Measurements from ENCODE around the gene CHCHD6. TPM values are rescaled to one million over a fixed set of nuclear protein-coding genes. Genes with fewer than 3 reads are reported as not detected.

Gene CHCHD6
- total and polyA plus RNA-seq, 4 donors: 22.5 to 70.2 (median 49.7) TPM

- Histone ChIP-seq H3K4me3 (ENCODE audit: low read depth, low read length) (no peak overlapping the region), H3K36me3 (ENCODE audit: control insufficient read depth, insufficient read depth, low read length) (no peaks in the 10 kb centered on the region), H3K27me3 (ENCODE audit: control insufficient read depth, insufficient read depth, low read length) (peaks cover 8% of the 10 kb centered on the region), H3K4me1 (ENCODE audit: control insufficient read depth, insufficient read depth, low read length) (peaks cover 35% of the 10 kb centered on the region), H3K27ac (ENCODE audit: low read depth, low read length) (no peak overlapping the region), H3K9me3 (ENCODE audit: control insufficient read depth, insufficient read depth, low read length) (no peaks in the 10 kb centered on the region)
- WGBS (ENCODE audit: insufficient coverage): 66% methylated on average over 5 of the region's 11 CpGs
- DNase-seq (ENCODE audit: low read depth in 4 of 6, low spot score in 6 of 6): no peak
These were observed 24.0 kb upstream of the CHCHD6 start for GRCh38 chr3:126679831-126680666.

GRCh38 chr3:126680667-126681055, 23.4 kb upstream of the CHCHD6 start:
- 85% methylated on average over 2 of the region's 4 CpGs for WGBS (ENCODE audit: insufficient coverage)

GRCh38 chr3:126682009-126682408, 22.0 kb upstream of the CHCHD6 start:
- WGBS (ENCODE audit: insufficient coverage): 80% methylated on average over 2 of the region's 2 CpGs
- no peak for DNase-seq (ENCODE audit: low read depth in 4 of 6, low spot score in 6 of 6)
- Histone ChIP-seq H3K27me3 (ENCODE audit: control insufficient read depth, insufficient read depth, low read length) (peaks cover 8% of the 10 kb centered on the region), H3K36me3 (ENCODE audit: control insufficient read depth, insufficient read depth, low read length) (no peaks in the 10 kb centered on the region), H3K9me3 (ENCODE audit: control insufficient read depth, insufficient read depth, low read length) (no peaks in the 10 kb centered on the region), H3K27ac (ENCODE audit: low read depth, low read length) (no peak overlapping the region), H3K4me3 (ENCODE audit: low read depth, low read length) (no peak overlapping the region), H3K4me1 (ENCODE audit: control insufficient read depth, insufficient read depth, low read length) (peaks cover 35% of the 10 kb centered on the region)

More at GRCh38 chr3:126680667-126681055, 23.4 kb upstream of the CHCHD6 start:
- no peaks in the 10 kb centered on the region for H3K9me3 ChIP-seq (ENCODE audit: control insufficient read depth, insufficient read depth, low read length)
- DNase-seq (ENCODE audit: low read depth in 4 of 6, low spot score in 6 of 6): peak in 1 of 6 donors; percentile 71
- peaks cover 35% of the 10 kb centered on the region for H3K4me1 ChIP-seq (ENCODE audit: control insufficient read depth, insufficient read depth, low read length)
- no peak overlapping the region for H3K27ac ChIP-seq (ENCODE audit: low read depth, low read length)
- H3K36me3 ChIP-seq (ENCODE audit: control insufficient read depth, insufficient read depth, low read length): no peaks in the 10 kb centered on the region
- H3K4me3 ChIP-seq (ENCODE audit: low read depth, low read length): no peak overlapping the region
- H3K27me3 ChIP-seq (ENCODE audit: control insufficient read depth, insufficient read depth, low read length): peaks cover 8% of the 10 kb centered on the region

GRCh38 chr3:126683069-126683468, 21.0 kb upstream of the CHCHD6 start:
- no CpG with 5 or more reads among the region's 5 CpGs for WGBS (ENCODE audit: insufficient coverage)

GRCh38 chr3:126684218-126684751, 19.8 kb upstream of the CHCHD6 start:
- H3K4me1 ChIP-seq (ENCODE audit: control insufficient read depth, insufficient read depth, low read length): peaks cover 26% of the 10 kb centered on the region
- H3K27me3 ChIP-seq (ENCODE audit: control insufficient read depth, insufficient read depth, low read length): peaks cover under 1% of the 10 kb centered on the region
- H3K27ac ChIP-seq (ENCODE audit: low read depth, low read length): peak overlapping the region; percentile 1
- H3K9me3 ChIP-seq (ENCODE audit: control insufficient read depth, insufficient read depth, low read length): no peaks in the 10 kb centered on the region
- H3K4me3 ChIP-seq (ENCODE audit: low read depth, low read length): no peak overlapping the region
- 27% methylated on average over 5 of the region's 7 CpGs for WGBS (ENCODE audit: insufficient coverage)
- peak in 2 of 6 donors; percentile 66 to 80 for DNase-seq (ENCODE audit: low read depth in 4 of 6, low spot score in 6 of 6)
- H3K36me3 ChIP-seq (ENCODE audit: control insufficient read depth, insufficient read depth, low read length): no peaks in the 10 kb centered on the region

More at GRCh38 chr3:126683069-126683468, 21.0 kb upstream of the CHCHD6 start:
- Histone ChIP-seq H3K27me3 (ENCODE audit: control insufficient read depth, insufficient read depth, low read length) (peaks cover 8% of the 10 kb centered on the region), H3K9me3 (ENCODE audit: control insufficient read depth, insufficient read depth, low read length) (no peaks in the 10 kb centered on the region), H3K36me3 (ENCODE audit: control insufficient read depth, insufficient read depth, low read length) (no peaks in the 10 kb centered on the region), H3K27ac (ENCODE audit: low read depth, low read length) (no peak overlapping the region), H3K4me3 (ENCODE audit: low read depth, low read length) (no peak overlapping the region), H3K4me1 (ENCODE audit: control insufficient read depth, insufficient read depth, low read length) (peaks cover 35% of the 10 kb centered on the region)
- DNase-seq (ENCODE audit: low read depth in 4 of 6, low spot score in 6 of 6): no peak

- no peak for DNase-seq (ENCODE audit: low read depth in 4 of 6, low spot score in 6 of 6)
- Histone ChIP-seq H3K9me3 (ENCODE audit: control insufficient read depth, insufficient read depth, low read length) (no peaks in the 10 kb centered on the region), H3K27ac (ENCODE audit: low read depth, low read length) (peak overlapping the region; percentile 1), H3K36me3 (ENCODE audit: control insufficient read depth, insufficient read depth, low read length) (no peaks in the 10 kb centered on the region), H3K27me3 (ENCODE audit: control insufficient read depth, insufficient read depth, low read length) (no peaks in the 10 kb centered on the region), H3K4me1 (ENCODE audit: control insufficient read depth, insufficient read depth, low read length) (peaks cover 19% of the 10 kb centered on the region), H3K4me3 (ENCODE audit: low read depth, low read length) (no peak overlapping the region)
- 96% methylated on average over 2 of the region's 3 CpGs for WGBS (ENCODE audit: insufficient coverage)
These were observed 19.0 kb upstream of the CHCHD6 start for GRCh38 chr3:126685021-126685420.

GRCh38 chr3:126685493-126685892, 18.5 kb upstream of the CHCHD6 start:
- Histone ChIP-seq H3K36me3 (ENCODE audit: control insufficient read depth, insufficient read depth, low read length) (no peaks in the 10 kb centered on the region), H3K27ac (ENCODE audit: low read depth, low read length) (peak overlapping the region; percentile 1), H3K4me3 (ENCODE audit: low read depth, low read length) (no peak overlapping the region), H3K9me3 (ENCODE audit: control insufficient read depth, insufficient read depth, low read length) (no peaks in the 10 kb centered on the region), H3K27me3 (ENCODE audit: control insufficient read depth, insufficient read depth, low read length) (no peaks in the 10 kb centered on the region), H3K4me1 (ENCODE audit: control insufficient read depth, insufficient read depth, low read length) (peaks cover 18% of the 10 kb centered on the region)
- peak in 1 of 6 donors; percentile 50 for DNase-seq (ENCODE audit: low read depth in 4 of 6, low spot score in 6 of 6)
- WGBS (ENCODE audit: insufficient coverage): 73% methylated on average over 1 of the region's 2 CpGs

- Histone ChIP-seq H3K4me3 (ENCODE audit: low read depth, low read length) (no peak overlapping the region), H3K27ac (ENCODE audit: low read depth, low read length) (no peak overlapping the region), H3K4me1 (ENCODE audit: control insufficient read depth, insufficient read depth, low read length) (no peaks in the 10 kb centered on the region), H3K27me3 (ENCODE audit: control insufficient read depth, insufficient read depth, low read length) (no peaks in the 10 kb centered on the region), H3K9me3 (ENCODE audit: control insufficient read depth, insufficient read depth, low read length) (no peaks in the 10 kb centered on the region), H3K36me3 (ENCODE audit: control insufficient read depth, insufficient read depth, low read length) (no peaks in the 10 kb centered on the region)
- WGBS (ENCODE audit: insufficient coverage): no CpG with 5 or more reads among the region's 4 CpGs
- no peak for DNase-seq (ENCODE audit: low read depth in 4 of 6, low spot score in 6 of 6)
These were observed 12.3 kb upstream of the CHCHD6 start for GRCh38 chr3:126691765-126692164.

- WGBS (ENCODE audit: insufficient coverage): 100% methylated on average over 1 of the region's 5 CpGs
- no peaks in the 10 kb centered on the region for H3K36me3 ChIP-seq (ENCODE audit: control insufficient read depth, insufficient read depth, low read length)
- no peaks in the 10 kb centered on the region for H3K9me3 ChIP-seq (ENCODE audit: control insufficient read depth, insufficient read depth, low read length)
- DNase-seq (ENCODE audit: low read depth in 4 of 6, low spot score in 6 of 6): no peak
- H3K4me1 ChIP-seq (ENCODE audit: control insufficient read depth, insufficient read depth, low read length): no peaks in the 10 kb centered on the region
- no peak overlapping the region for H3K4me3 ChIP-seq (ENCODE audit: low read depth, low read length)
- no peaks in the 10 kb centered on the region for H3K27me3 ChIP-seq (ENCODE audit: control insufficient read depth, insufficient read depth, low read length)
- no peak overlapping the region for H3K27ac ChIP-seq (ENCODE audit: low read depth, low read length)
These were observed 11.2 kb upstream of the CHCHD6 start for GRCh38 chr3:126692858-126693257.

GRCh38 chr3:126693921-126694320, 10.1 kb upstream of the CHCHD6 start:
- no peak for DNase-seq (ENCODE audit: low read depth in 4 of 6, low spot score in 6 of 6)
- H3K4me1 ChIP-seq (ENCODE audit: control insufficient read depth, insufficient read depth, low read length): no peaks in the 10 kb centered on the region
- H3K27ac ChIP-seq (ENCODE audit: low read depth, low read length): no peak overlapping the region
- no peaks in the 10 kb centered on the region for H3K27me3 ChIP-seq (ENCODE audit: control insufficient read depth, insufficient read depth, low read length)
- H3K4me3 ChIP-seq (ENCODE audit: low read depth, low read length): no peak overlapping the region
- no peaks in the 10 kb centered on the region for H3K36me3 ChIP-seq (ENCODE audit: control insufficient read depth, insufficient read depth, low read length)
- H3K9me3 ChIP-seq (ENCODE audit: control insufficient read depth, insufficient read depth, low read length): no peaks in the 10 kb centered on the region
- WGBS (ENCODE audit: insufficient coverage): no CpG with 5 or more reads among the region's 3 CpGs
